Aorta (tissue), 5 donors: ENCODE data around the gene IL3. TPM values are rescaled to one million over a fixed set of nuclear protein-coding genes. Genes with fewer than 3 reads are reported as not detected.
A peak's percentile ranks its signal among the peaks of the same experiment; 100 is the strongest.

ENCODE experiments used
- ATAC-seq: fragments of 200-7000 bp; cut with Tn5 transposase; one replicate; pipeline ENCODE4 v1.9.1; 2022; ENCODE audit warnings: moderate library complexity; ENCODE audit not compliant: low FRiP score
- DNase-seq, 2 donors: peaks; one replicate each; pipeline ENCODE4 v3.0.0-alpha.2; 2020
- H3K27ac ChIP-seq, 2 donors: one replicate each; pipeline ENCODE4 v1.5.1; 2013; ENCODE audit warnings: low read length in 2 of 2, mild to moderate bottlenecking in 2 of 2, moderate library complexity in 2 of 2, control low read depth in 1 of 2, inconsistent platforms in 1 of 2, low read depth in 1 of 2
- H3K27me3 ChIP-seq, 2 donors: one replicate each; pipeline ENCODE4 v1.6.1; 2013; ENCODE audit warnings: control low read depth in 1 of 2, low read length in 1 of 2, mild to moderate bottlenecking in 1 of 2, moderate library complexity in 1 of 2; ENCODE audit not compliant: insufficient read depth in 2 of 2, control insufficient read depth in 1 of 2
- H3K36me3 ChIP-seq, 2 donors: one replicate each; pipeline ENCODE4 v1.6.1; 2013; ENCODE audit warnings: control low read depth in 1 of 2, low read length in 1 of 2, mild to moderate bottlenecking in 1 of 2; ENCODE audit not compliant: insufficient read depth in 2 of 2, control insufficient read depth in 1 of 2
- H3K4me1 ChIP-seq, 2 donors: one replicate each; pipeline ENCODE4 v1.6.1; 2013; ENCODE audit warnings: low read length in 2 of 2, control low read depth in 1 of 2, mild to moderate bottlenecking in 1 of 2, moderate library complexity in 1 of 2; ENCODE audit not compliant: insufficient read depth in 2 of 2, control insufficient read depth in 1 of 2
- H3K4me3 ChIP-seq, 2 donors: one replicate each; pipeline ENCODE4 v1.5.1; 2013; ENCODE audit warnings: low read length in 2 of 2, control low read depth in 1 of 2, mild to moderate bottlenecking in 1 of 2
- H3K9me3 ChIP-seq: one replicate; pipeline ENCODE4 v1.6.1; 2013; ENCODE audit warnings: mild to moderate bottlenecking, low read length; ENCODE audit not compliant: control insufficient read depth
- WGBS, 2 donors: extraction: QIAGEN DNeasy Blood & Tissue Kit; methylation state at CpG; one replicate each; pipeline ENCODE4 v1.1.7; 2013; 5-methylcytosine and 5-hydroxymethylcytosine counted together
- intact Hi-C, 2 donors: fragments of 100-400 bp; cut with DNase I; formaldehyde crosslinking; loops; one replicate each; pipeline versions ENCODE4 v1.14.2 to v1.15.0; 2022
- polyA plus RNA-seq, 2 donors: library from polyadenylated mRNA; stranded (reverse); fragments of 200-250 nt; gene quantifications; one replicate each; pipeline ENCODE4 v1.2.3, GENCODE V29; 2013
- total RNA-seq, 2 donors: library from RNA; stranded (reverse); fragmentation: NEBNext Ultra II Directional; extraction: Animal tissue kit (Norgen Biotek cat#: 25700); gene quantifications; one replicate each; pipeline ENCODE4 v1.2.1, GENCODE V29; 2021
- donor health status: healthy with polysubstance abuse.
- donor health status: Bipolar disorder and iron deficiency.
- donor health status: DM: no; HTN: no; CAD: no.
- donor health status: DM: no; HTN: no; CAD: no.
- donor health status: DM: yes; HTN: yes; CAD: no.

Gene IL3
- total and polyA plus RNA-seq, 4 donors = not detected

DNA sequence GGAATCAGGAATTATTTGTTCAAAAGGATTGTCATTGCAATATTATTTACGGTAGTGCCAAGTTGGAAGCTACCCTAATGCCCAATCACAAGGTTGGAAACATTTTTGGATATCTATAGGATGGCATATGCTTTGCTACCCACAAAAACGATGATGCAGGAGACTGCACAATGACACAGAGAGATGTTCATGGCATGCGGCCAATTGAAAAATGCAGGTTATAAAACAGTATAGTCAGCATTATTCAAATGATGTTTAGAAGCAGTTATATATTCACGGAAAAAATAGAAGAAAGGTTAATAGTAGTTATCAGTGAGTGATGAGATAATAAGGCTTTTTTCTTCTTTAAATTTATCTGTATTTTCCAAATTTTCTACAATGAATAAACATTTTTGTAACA, 43.1 kb upstream of the IL3 start:
- ATAC-seq = no peak
- DNase-seq = no peak
- no peak overlapping the region for H3K27ac ChIP-seq
- intact Hi-C loops = no loop called here
- no peaks in the 10 kb centered on the region for H3K9me3 ChIP-seq
- WGBS, 2 donors = 33% methylated on average over 4 of the region's 4 CpGs
- H3K27me3 ChIP-seq = no peaks in the 10 kb centered on the region
- H3K4me1 ChIP-seq = no peaks in the 10 kb centered on the region
- H3K4me3 ChIP-seq = no peak overlapping the region
- H3K36me3 ChIP-seq = no peaks in the 10 kb centered on the region

DNA sequence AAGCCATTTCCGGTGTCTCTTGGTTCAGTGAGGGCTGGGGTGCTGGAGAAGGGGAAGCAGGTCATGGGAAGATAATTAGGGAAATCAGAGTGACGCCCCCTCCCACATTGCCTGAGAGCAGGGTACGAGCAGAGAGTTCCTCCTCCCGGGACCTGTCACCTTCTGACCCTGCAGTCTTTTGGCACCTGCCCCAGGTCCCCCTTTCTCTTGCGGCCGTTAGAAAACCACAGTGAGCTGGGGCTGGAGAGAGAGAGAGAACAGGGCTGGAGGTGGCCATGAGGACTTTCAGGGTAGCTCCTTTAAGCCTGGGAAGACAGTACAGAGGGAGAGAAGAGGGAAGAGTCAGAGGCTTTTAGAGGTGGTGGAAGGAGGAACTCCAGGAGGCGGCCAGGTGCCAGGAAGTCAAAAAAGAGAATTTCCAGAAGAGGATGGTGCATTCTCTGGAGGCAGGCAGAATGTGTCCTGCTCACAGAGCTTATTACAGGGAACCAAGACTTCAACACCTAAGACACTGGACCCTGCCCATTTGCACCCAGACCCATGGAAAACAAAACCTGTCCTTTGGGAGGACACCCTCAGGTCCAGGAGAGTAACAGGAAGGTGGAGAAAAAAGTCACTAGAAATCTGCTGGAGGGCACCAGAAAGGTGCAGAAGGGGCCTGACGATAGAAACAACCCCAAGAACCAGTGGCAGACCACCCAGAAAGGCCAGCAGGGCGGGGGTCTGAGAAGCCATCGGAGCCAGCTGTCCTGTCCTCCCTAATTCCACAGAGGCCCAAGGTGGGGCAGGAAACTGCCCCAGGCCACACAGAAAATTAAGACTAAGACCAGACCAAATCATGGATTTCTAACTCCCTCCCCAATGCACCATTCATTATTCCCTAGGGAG, 42.5 kb upstream of the IL3 start:
- DNase-seq (peak; percentile 13 to 39), ATAC-seq (no peak)
- Histone ChIP-seq H3K4me1 (no peaks in the 10 kb centered on the region), H3K36me3 (no peaks in the 10 kb centered on the region), H3K4me3 (no peak overlapping the region), H3K27ac (no peak overlapping the region), H3K9me3 (no peaks in the 10 kb centered on the region), H3K27me3 (no peaks in the 10 kb centered on the region)
- 27 to 29% methylated on average over 9 to 10 of the region's 10 CpGs for WGBS, 2 donors
- intact Hi-C loops = no loop called here

DNA sequence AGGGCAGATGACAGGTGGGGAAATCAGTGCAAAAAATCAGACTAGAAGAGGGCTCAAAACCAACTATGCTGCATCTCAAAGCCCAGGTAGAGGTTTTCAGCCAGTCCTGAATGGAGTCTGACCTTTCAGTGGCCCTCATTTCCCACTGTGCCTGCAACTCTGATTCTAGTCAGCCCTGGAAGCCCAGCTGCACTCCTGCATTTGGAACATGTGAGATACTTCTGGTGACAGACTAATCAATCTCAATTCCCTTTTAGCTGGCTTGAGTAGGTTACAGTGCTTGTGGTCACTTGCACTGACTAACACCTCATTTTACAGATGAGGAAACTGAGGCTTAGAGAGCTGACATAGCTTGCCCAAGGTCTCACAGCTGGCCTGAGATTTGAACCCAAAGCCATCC, 41.1 kb upstream of the IL3 start:
- no peaks in the 10 kb centered on the region for H3K27me3 ChIP-seq
- intact Hi-C loops = no loop called here
- no peaks in the 10 kb centered on the region for H3K9me3 ChIP-seq
- DNase-seq (no peak), ATAC-seq (no peak)
- no peaks in the 10 kb centered on the region for H3K36me3 ChIP-seq
- no peaks in the 10 kb centered on the region for H3K4me1 ChIP-seq
- H3K4me3 ChIP-seq = no peak overlapping the region
- no peak overlapping the region for H3K27ac ChIP-seq

DNA sequence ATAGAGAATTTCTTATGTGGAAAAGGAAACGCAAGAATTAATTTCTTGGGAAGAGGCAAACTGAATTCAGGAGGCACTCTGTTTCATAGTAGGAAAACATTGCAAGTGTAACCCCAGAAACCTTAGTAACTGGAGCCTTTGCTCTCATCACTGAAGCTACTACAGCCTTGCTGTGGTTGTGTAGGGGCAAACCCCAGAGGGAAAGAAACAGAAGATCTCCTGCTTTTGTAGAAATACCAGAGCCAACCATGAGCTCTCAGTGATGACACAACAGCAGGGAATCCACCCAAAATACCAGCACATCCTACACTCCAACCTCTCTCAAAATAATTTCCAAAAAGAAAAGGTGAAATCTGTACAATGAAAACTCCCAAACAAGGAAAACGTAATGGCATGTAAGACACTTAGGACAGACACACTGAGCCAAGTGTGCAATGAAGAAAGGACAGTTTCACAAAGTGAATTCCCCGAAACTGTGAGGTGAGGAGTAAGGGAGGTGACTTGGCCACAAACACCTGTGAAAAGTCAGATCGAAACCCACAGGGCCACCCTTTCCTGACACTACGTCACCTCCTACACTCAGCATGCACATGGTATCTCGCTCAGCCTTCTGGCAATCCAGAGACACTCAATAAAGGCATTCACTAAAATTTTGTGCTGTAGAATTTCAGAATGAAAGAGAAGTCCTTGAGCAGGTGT, 40.4 kb upstream of the IL3 start:
- WGBS, 2 donors = 82 to 83% methylated on average over 6 of the region's 6 CpGs
- Histone ChIP-seq H3K9me3 (no peaks in the 10 kb centered on the region), H3K4me1 (no peaks in the 10 kb centered on the region), H3K27ac (no peak overlapping the region), H3K4me3 (no peak overlapping the region), H3K36me3 (no peaks in the 10 kb centered on the region), H3K27me3 (no peaks in the 10 kb centered on the region)
- intact Hi-C loops = no loop called here
- peak in 1 of 2 donors; percentile 16 for DNase-seq
- no peak for ATAC-seq

DNA sequence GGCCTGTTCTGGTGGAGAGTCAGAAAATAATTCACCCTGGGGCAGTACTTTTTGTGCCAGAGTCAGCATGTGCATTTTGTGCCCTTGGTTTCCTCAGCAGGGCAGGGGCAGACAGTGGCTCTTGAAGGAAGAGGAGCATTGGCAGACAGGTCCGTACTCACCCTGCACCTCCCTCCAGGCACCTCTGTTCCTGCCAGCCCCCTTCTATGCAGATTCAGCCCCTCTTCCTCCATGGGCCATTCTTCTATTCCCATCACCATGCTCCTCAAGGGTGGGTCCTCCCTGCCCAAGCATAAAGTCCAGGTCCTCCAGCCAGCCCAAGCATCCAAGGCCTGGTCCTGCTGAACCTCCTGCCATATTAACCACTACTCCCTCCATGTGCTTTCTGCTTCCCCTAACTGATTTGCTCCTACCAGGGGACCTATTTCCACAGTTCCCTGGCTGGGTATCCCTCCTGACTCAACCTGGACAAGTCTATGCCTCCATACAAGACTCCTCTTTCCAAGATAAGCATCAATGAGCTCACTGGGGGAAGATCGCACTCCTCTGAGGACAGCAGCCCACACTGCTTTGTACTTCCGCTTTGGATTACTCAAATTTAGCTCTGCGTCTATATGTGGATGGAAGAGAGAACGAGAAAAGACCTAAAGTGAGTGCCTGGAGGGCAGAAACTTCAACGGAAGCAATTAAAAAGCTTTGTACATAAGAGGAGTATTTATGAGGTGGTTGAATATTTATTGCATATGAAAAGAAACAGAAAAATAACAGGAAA, 39.7 kb upstream of the IL3 start:
- whole genome bisulfite sequencing, 2 donors = 76 to 82% methylated on average over 6 of the region's 6 CpGs
- H3K36me3 ChIP-seq = no peaks in the 10 kb centered on the region
- intact Hi-C loops = no loop called here
- no peaks in the 10 kb centered on the region for H3K9me3 ChIP-seq
- DNase-seq = peak; percentile 16 to 28
- H3K27me3 ChIP-seq = no peaks in the 10 kb centered on the region
- no peak for ATAC-seq
- H3K4me3 ChIP-seq = no peak overlapping the region
- H3K4me1 ChIP-seq = no peaks in the 10 kb centered on the region
- no peak overlapping the region for H3K27ac ChIP-seq

DNA sequence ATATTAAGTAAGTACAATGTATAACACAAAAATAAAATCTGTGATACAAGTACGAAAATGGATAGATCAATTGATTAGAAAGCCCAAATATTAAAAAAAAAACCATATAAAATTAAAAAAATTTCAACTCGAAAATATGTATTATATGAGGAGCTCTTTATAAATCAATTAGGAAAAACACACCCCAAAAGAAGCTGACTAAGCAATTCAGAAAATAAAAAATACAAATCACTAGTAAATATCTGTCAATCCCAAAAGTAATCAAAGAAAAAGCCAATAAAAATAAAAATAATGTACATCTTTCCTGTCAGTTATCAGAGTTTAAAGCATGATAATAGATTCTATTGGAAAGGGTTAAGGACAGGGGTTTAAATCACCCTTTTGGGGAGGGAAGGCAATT, 38.8 kb upstream of the IL3 start:
- H3K27me3 ChIP-seq = no peaks in the 10 kb centered on the region
- ATAC-seq (no peak), DNase-seq (no peak)
- no peaks in the 10 kb centered on the region for H3K36me3 ChIP-seq
- 57% methylated on average over 2 of the region's 2 CpGs for WGBS, 2 donors
- H3K27ac ChIP-seq = no peak overlapping the region
- H3K4me3 ChIP-seq = no peak overlapping the region
- intact Hi-C loops = no loop called here
- H3K4me1 ChIP-seq = no peaks in the 10 kb centered on the region
- H3K9me3 ChIP-seq = no peaks in the 10 kb centered on the region

DNA sequence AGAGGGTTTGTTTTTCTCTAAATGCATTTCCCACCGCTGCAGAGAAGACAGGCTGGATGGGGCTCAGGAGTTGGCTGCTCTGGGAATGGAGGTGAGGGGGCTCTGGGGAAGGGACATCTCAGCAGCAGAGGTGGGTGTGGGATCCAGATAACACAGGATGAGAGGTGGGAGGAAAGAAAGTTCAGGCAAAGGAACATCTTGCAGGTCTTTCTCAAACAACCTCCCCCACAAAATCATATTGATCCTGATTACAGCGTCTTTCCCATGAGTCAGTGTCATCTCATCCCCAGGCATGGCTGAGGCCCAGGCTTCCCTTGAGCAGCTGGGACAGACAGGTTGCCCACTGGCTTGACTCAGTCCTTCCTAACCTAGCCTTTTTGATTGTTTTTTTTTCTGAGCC, 37.7 kb upstream of the IL3 start:
- WGBS, 2 donors = 66 to 77% methylated on average over 2 of the region's 2 CpGs
- Histone ChIP-seq H3K9me3 (no peaks in the 10 kb centered on the region), H3K36me3 (no peaks in the 10 kb centered on the region), H3K27me3 (no peaks in the 10 kb centered on the region), H3K27ac (no peak overlapping the region), H3K4me3 (no peak overlapping the region), H3K4me1 (no peaks in the 10 kb centered on the region)
- intact Hi-C loops = no loop called here
- ATAC-seq (no peak), DNase-seq (peak in 1 of 2 donors; percentile 23)

DNA sequence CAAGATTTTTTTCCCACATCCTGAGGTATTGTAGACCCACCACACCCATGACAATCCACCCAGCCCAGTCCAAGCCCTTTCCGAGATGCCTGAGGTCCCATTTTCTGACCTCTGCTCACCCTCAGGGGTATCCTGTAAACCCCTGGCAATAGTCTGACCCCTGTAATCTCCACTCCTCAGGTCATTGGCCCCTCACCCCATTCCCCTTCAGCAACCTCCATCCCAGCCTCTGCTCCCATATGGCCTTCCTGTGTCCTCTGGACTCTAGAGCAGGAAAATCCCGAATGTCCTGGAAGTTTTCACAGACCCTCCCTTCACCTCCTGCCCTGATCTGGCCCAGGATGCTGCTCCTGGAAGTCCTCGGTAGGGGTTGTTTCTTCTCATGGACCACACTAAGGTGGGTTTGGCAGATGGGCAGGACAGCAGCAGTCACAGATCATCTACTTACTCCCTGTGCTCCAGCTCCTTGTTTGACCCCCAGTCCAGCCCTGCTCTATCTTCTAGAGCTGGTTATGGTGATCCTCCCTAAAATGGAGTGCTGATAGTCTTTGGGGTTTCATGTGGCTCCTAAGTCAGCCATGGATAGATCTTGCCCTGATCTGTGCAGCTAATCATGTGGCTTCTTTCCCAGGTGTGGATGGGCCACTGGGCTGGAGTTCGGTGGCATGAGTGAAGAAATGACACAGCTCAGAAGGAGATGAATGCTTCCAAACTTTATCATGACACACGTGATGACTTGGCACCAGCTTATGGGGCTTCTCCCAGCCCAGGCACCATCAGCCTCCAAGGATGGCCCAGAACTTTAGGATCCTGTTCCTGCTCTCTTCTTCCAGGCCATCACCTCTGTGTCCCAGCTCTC, 37.0 kb upstream of the IL3 start:
- no peaks in the 10 kb centered on the region for H3K27me3 ChIP-seq
- peak in 1 of 2 donors; percentile 39 for DNase-seq
- 68 to 70% methylated on average over 5 of the region's 5 CpGs for WGBS, 2 donors
- intact Hi-C loops = no loop called here
- H3K36me3 ChIP-seq = no peaks in the 10 kb centered on the region
- no peak overlapping the region for H3K27ac ChIP-seq
- H3K4me3 ChIP-seq = no peak overlapping the region
- no peaks in the 10 kb centered on the region for H3K9me3 ChIP-seq
- no peaks in the 10 kb centered on the region for H3K4me1 ChIP-seq
- ATAC-seq = no peak
